ENCODE measurements around the gene ZBED4. TPM values are rescaled to one million over a fixed set of nuclear protein-coding genes. Genes with fewer than 3 reads are reported as not detected.

Gene ZBED4
- total RNA-seq, 1 experiment from 2014 or later: 29.2 TPM

GRCh38 chr22:49861642-49862495, 8.2 kb downstream of the ZBED4 start:
- ChIA-PET CTCF (interaction anchor here (1.2 kb wide), 1 partner anchor 61 kb away, joined by 3 read pairs; no protein-coding TSS in a partner anchor), POLR2A (no interaction called here)
- Mint-ChIP-seq H3K9me3 (peaks cover 15% of the 10 kb centered on the region), H3K27me3 (ENCODE audit: low read depth) (no peaks in the 10 kb centered on the region), H3K4me3 (no peak overlapping the region), H3K36me3 (peaks cover 15% of the 10 kb centered on the region), H3K4me1 (peaks cover 20% of the 10 kb centered on the region), H3K27ac (peak overlapping the region; percentile 39; the same call in 1 of the 2 replicates)
- peak; percentile 66; the same call in 1 of the 2 replicates for ATAC-seq
- no peak for DNase-seq (ENCODE audit: low spot score)
- no peak for TF ChIP-seq SMAD4 (CRISPR knock-in tag; IDR thresholded peaks at IDR 0.05)
- no peak for TF ChIP-seq ELF4 (CRISPR knock-in tag; IDR thresholded peaks at IDR 0.05; ENCODE audit: low read depth)
- TF ChIP-seq JAZF1 (CRISPR knock-in tag; IDR thresholded peaks at IDR 0.05): no peak
- TF ChIP-seq ERG (CRISPR knock-in tag; IDR thresholded peaks at IDR 0.05): no peak

GRCh38 chr22:49862496-49862776, 8.8 kb downstream of the ZBED4 start:
- ATAC-seq (no peak), DNase-seq (ENCODE audit: low spot score) (no peak)
- peaks cover 18% of the 10 kb centered on the region for H3K9me3 Mint-ChIP-seq
- TF ChIP-seq GABPB1 (CRISPR knock-in tag; IDR thresholded peaks at IDR 0.05) (no peak), STAT6 (CRISPR knock-in tag; conservative IDR thresholded peaks at IDR 0.05; ENCODE audit: low read depth) (no peak), JAZF1 (CRISPR knock-in tag; IDR thresholded peaks at IDR 0.05) (no peak), ZNF317 (CRISPR knock-in tag; IDR thresholded peaks at IDR 0.05; ENCODE audit: borderline replicate concordance, low read depth) (no peak), HMGA2 (CRISPR knock-in tag; IDR thresholded peaks at IDR 0.05) (no peak), MYBL2 (CRISPR knock-in tag; IDR thresholded peaks at IDR 0.05) (no peak), MLX (CRISPR knock-in tag; IDR thresholded peaks at IDR 0.05) (no peak), ZNF396 (CRISPR knock-in tag; IDR thresholded peaks at IDR 0.05; ENCODE audit: borderline replicate concordance) (no peak), NFYB (CRISPR knock-in tag; conservative IDR thresholded peaks at IDR 0.05; ENCODE audit: low read depth) (no peak), TP53 (CRISPR knock-in tag; IDR thresholded peaks at IDR 0.05) (no peak), GTF2I (CRISPR knock-in tag; conservative IDR thresholded peaks at IDR 0.05) (no peak), PRRX2 (CRISPR knock-in tag; IDR thresholded peaks at IDR 0.05) (no peak), ZNF219 (CRISPR knock-in tag; IDR thresholded peaks at IDR 0.05; ENCODE audit: borderline replicate concordance) (no peak), NFE2L1 (CRISPR knock-in tag; IDR thresholded peaks at IDR 0.05) (no peak), CBFB (CRISPR knock-in tag; IDR thresholded peaks at IDR 0.05; ENCODE audit: low read depth) (no peak), TCF7 (CRISPR knock-in tag; IDR thresholded peaks at IDR 0.05; ENCODE audit: low read depth) (no peak), EMX1 (CRISPR knock-in tag; IDR thresholded peaks at IDR 0.05) (no peak)
- TF ChIP-seq, protein P1, sequence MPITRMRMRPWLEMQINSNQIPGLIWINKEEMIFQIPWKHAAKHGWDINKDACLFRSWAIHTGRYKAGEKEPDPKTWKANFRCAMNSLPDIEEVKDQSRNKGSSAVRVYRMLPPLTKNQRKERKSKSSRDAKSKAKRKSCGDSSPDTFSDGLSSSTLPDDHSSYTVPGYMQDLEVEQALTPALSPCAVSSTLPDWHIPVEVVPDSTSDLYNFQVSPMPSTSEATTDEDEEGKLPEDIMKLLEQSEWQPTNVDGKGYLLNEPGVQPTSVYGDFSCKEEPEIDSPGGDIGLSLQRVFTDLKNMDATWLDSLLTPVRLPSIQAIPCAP (CRISPR knock-in tag; IDR thresholded peaks at IDR 0.05): no peak
- TF ChIP-seq, protein P2, sequence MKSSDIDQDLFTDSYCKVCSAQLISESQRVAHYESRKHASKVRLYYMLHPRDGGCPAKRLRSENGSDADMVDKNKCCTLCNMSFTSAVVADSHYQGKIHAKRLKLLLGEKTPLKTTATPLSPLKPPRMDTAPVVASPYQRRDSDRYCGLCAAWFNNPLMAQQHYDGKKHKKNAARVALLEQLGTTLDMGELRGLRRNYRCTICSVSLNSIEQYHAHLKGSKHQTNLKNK (CRISPR knock-in tag; IDR thresholded peaks at IDR 0.05): no peak
- no peak overlapping the region for H3K4me3 Mint-ChIP-seq
- ChIA-PET CTCF (interaction anchor here (1.2 kb wide), 1 partner anchor 62 kb away, joined by 3 read pairs; no protein-coding TSS in a partner anchor), POLR2A (no interaction called here)
- peaks cover 23% of the 10 kb centered on the region for H3K4me1 Mint-ChIP-seq
- H3K36me3 Mint-ChIP-seq: peaks cover 21% of the 10 kb centered on the region
- H3K27me3 Mint-ChIP-seq (ENCODE audit: low read depth): no peaks in the 10 kb centered on the region
- H3K27ac Mint-ChIP-seq: no peak overlapping the region
